Measurements from ENCODE around the gene SH3BP5L. TPM values are rescaled to one million over a fixed set of nuclear protein-coding genes. Genes with fewer than 3 reads are reported as not detected.

The SH3BP5L gene
- total RNA-seq, 2 donors from 2014 or later: 23.3 to 35.3 TPM

- WGBS: 85% methylated on average over 4 of the region's 4 CpGs
- no peak overlapping the region for H3K27ac ChIP-seq
- intact Hi-C loops (cut with DNase I): no loop called here
Observed at GRCh38 chr1:248860007-248860406, 34.3 kb upstream of the SH3BP5L start.

GRCh38 chr1:248858891-248859889 is 33.5 kb upstream of the SH3BP5L start, which contains the start of gene ZNF692:
Gene ZNF692, minus strand, starts transcription at chr1:248859085. Its CDS starts 776 bp downstream, at chr1:248858309.
- intact Hi-C loops (cut with DNase I): loop anchor here (2.0 kb wide), 1 partner anchor 14 kb away; no protein-coding TSS in a partner anchor
- H3K27me3 ChIP-seq (replicated peaks; ENCODE audit: insufficient read depth): no peaks in the 10 kb centered on the region
- DNase-seq (ENCODE audit: low spot score): peak; percentile 97
- H3K4me3 ChIP-seq: peak within 1 kb of the TSS; percentile 45 to 46
- peak within 1 kb of the TSS; percentile 86 to 93 for H3K27ac ChIP-seq
- H3K36me3 ChIP-seq: no peaks in the 10 kb centered on the region
- 8% methylated on average over 45 of the region's 62 CpGs for WGBS
- TF ChIP-seq CTCF (IDR thresholded peaks at IDR 0.05) (peak in 1 of 4 experiments; percentile 17), POLR2AphosphoS5 (IDR thresholded peaks at IDR 0.05) (peak; percentile 97), POLR2A (IDR thresholded peaks at IDR 0.05) (peak; percentile 88)
- no peaks in the 10 kb centered on the region for H3K9me3 ChIP-seq
- peaks cover 6% of the 10 kb centered on the region for H3K4me1 ChIP-seq (replicated peaks)

More at GRCh38 chr1:248860007-248860406, 34.3 kb upstream of the SH3BP5L start:
- Histone ChIP-seq H3K27me3 (replicated peaks; ENCODE audit: insufficient read depth) (no peaks in the 10 kb centered on the region), H3K36me3 (no peaks in the 10 kb centered on the region), H3K4me1 (replicated peaks) (peaks cover 6% of the 10 kb centered on the region), H3K4me3 (no peak overlapping the region), H3K9me3 (no peaks in the 10 kb centered on the region)
- TF ChIP-seq POLR2A (IDR thresholded peaks at IDR 0.05): no peak
- TF ChIP-seq POLR2AphosphoS5 (IDR thresholded peaks at IDR 0.05): no peak
- TF ChIP-seq CTCF (IDR thresholded peaks at IDR 0.05): no peak
- no peak for DNase-seq (ENCODE audit: low spot score)

- peak; percentile 78 for DNase-seq (ENCODE audit: low spot score)
- Histone ChIP-seq H3K4me3 (peak overlapping the region; percentile 45 to 46), H3K9me3 (no peaks in the 10 kb centered on the region), H3K27ac (peak overlapping the region; percentile 86 to 93), H3K27me3 (replicated peaks; ENCODE audit: insufficient read depth) (no peaks in the 10 kb centered on the region), H3K4me1 (replicated peaks) (peaks cover 3% of the 10 kb centered on the region), H3K36me3 (peaks cover 0 to 4% of the 10 kb centered on the region in 2 donors)
- intact Hi-C loops (cut with DNase I): loop anchor here (2.0 kb wide), 1 partner anchor 15 kb away; no protein-coding TSS in a partner anchor
- under 1% methylated on average over 42 of the region's 45 CpGs for WGBS
- TF ChIP-seq POLR2AphosphoS5 (IDR thresholded peaks at IDR 0.05) (peak; percentile 67), POLR2A (IDR thresholded peaks at IDR 0.05) (peak; percentile 46), CTCF (IDR thresholded peaks at IDR 0.05) (peak in 3 of 4 experiments; percentile 28 to 63 (median 47))
Observed at GRCh38 chr1:248858096-248858890, 32.6 kb upstream of the SH3BP5L start.

- Histone ChIP-seq H3K4me3 (peak overlapping the region; percentile 45 to 46), H3K27me3 (replicated peaks; ENCODE audit: insufficient read depth) (no peaks in the 10 kb centered on the region), H3K4me1 (replicated peaks) (peaks cover 3% of the 10 kb centered on the region), H3K27ac (peak overlapping the region; percentile 86 to 93), H3K9me3 (no peaks in the 10 kb centered on the region), H3K36me3 (peaks cover 0 to 4% of the 10 kb centered on the region in 2 donors)
- TF ChIP-seq POLR2A (IDR thresholded peaks at IDR 0.05) (no peak), CTCF (IDR thresholded peaks at IDR 0.05) (no peak)
- 14% methylated on average over 4 of the region's 4 CpGs for WGBS
- intact Hi-C loops (cut with DNase I): loop anchor here (2.0 kb wide), 1 partner anchor 15 kb away; no protein-coding TSS in a partner anchor
- no peak for DNase-seq (ENCODE audit: low spot score)
Observed at GRCh38 chr1:248857749-248858095, 32.0 kb upstream of the SH3BP5L start.

Data from prostate gland (tissue), 2 donors.